HCT116 (cell line): Measurements from ENCODE around the gene SERGEF. TPM values are rescaled to one million over a fixed set of nuclear protein-coding genes. Genes with fewer than 3 reads are reported as not detected.

Experiments
- ATAC-seq: fragments of 200-7000 bp; cut with Tn5 transposase; 2 replicates; pipeline ENCODE4 v1.9.1; 2020; ENCODE audit warnings: mild to moderate bottlenecking, moderate library complexity
- BruUV-seq: library from RNA; stranded (reverse); fragments of 400-500 nt; replicated peaks from 2 replicates; lab custom pipeline; 2021; lab: Mats Ljungman, UMichigan
- CTCF ChIA-PET: fragments of 300-600 bp; sonication (Branson Sonifier 250); formaldehyde crosslinking; loops from one replicate; lab custom pipeline; 2021; ENCODE audit warnings: antibody characterized with exemption; lab: Charles Lee
- POLR2A ChIA-PET: fragments of 300-600, 350-600 bp; sonication (Branson Sonifier 250); formaldehyde crosslinking; loops from one replicate; lab custom pipeline; 2021; ENCODE audit warnings: antibody characterized with exemption; lab: Charles Lee
- RAD21 ChIA-PET, 2 experiments: fragments of 300-600 bp; sonication (Branson Sonifier 250); formaldehyde crosslinking; loops; one replicate each; lab custom pipeline; 2023; ENCODE audit warnings: low total read pairs in 2 of 2; ENCODE audit not compliant: uncharacterized antibody in 2 of 2, unreplicated experiment in 2 of 2, low non-redundant PET in 1 of 2; lab: Charles Lee
- DNase-seq: peaks from one replicate; pipeline ENCODE4 v3.0.0-alpha.2; 2010; ENCODE audit warnings: low read depth, low spot score
- H2AFZ ChIP-seq: fragments of 200-600 bp; shearing (Covaris generic), sonication (generic); 2 replicates; pipeline ENCODE4 v1.6.1; 2017; ENCODE audit warnings: low read depth, mixed run types, mixed read lengths, antibody characterized with exemption, low read length; ENCODE audit not compliant: poor library complexity, severe bottlenecking
- H3K27ac ChIP-seq: 2 replicates; pipeline ENCODE4 v1.5.1; 2012; ENCODE audit warnings: low read depth, low read length
- H3K27me3 ChIP-seq: fragments of 200-600 bp; sonication (generic); 2 replicates; pipeline ENCODE4 v1.6.1; 2016; ENCODE audit warnings: mixed run types, low read length, mixed read lengths; ENCODE audit not compliant: insufficient read depth
- H3K36me3 ChIP-seq, 2 experiments: fragments of 200-500 bp in 1 of 2; fragments of 200-600 bp in 1 of 2; sonication (Bioruptor generic) in 1 of 2; sonication (generic) in 1 of 2; 2 replicates each; pipeline versions ENCODE4 v1.5.1 to v1.6.1; 2014 to 2016; ENCODE audit warnings: low read length in 2 of 2, inconsistent platforms in 1 of 2, mixed read lengths in 1 of 2, mixed run types in 1 of 2; ENCODE audit not compliant: insufficient read depth in 2 of 2, control insufficient read depth in 1 of 2
- H3K4me1 ChIP-seq, 2 experiments: fragments of 200-600 bp in 1 of 2; sonication (generic) in 1 of 2; 2 replicates each; pipeline versions ENCODE4 v1.5.1 to v1.6.1; 2012 to 2017; ENCODE audit warnings: low read length in 2 of 2, inconsistent platforms in 1 of 2, mild to moderate bottlenecking in 1 of 2, mixed read lengths in 1 of 2, mixed run types in 1 of 2, moderate library complexity in 1 of 2; ENCODE audit not compliant: insufficient read depth in 2 of 2, control insufficient read depth in 1 of 2
- H3K4me2 ChIP-seq: fragments of 200-600 bp; sonication (generic); 2 replicates; pipeline ENCODE4 v1.6.1; 2017; ENCODE audit warnings: mixed run types, low read length, mixed read lengths
- H3K4me3 ChIP-seq, 2 experiments: fragments of 200-600 bp in 1 of 2; sonication (generic) in 1 of 2; replicated peaks in 1 of 2; 2 replicates each; pipeline ENCODE4 v1.5.1; 2011 to 2016; ENCODE audit warnings: low read length in 2 of 2, control low read depth in 1 of 2, low read depth in 1 of 2, mild to moderate bottlenecking in 1 of 2, mixed read lengths in 1 of 2, mixed run types in 1 of 2
- H3K79me2 ChIP-seq: fragments of 200-600 bp; sonication (generic); 2 replicates; pipeline ENCODE4 v1.6.1; 2017; ENCODE audit warnings: mild to moderate bottlenecking, mixed run types, low read length, moderate library complexity, mixed read lengths; ENCODE audit not compliant: insufficient read depth
- H3K9ac ChIP-seq: fragments of 200-600 bp; sonication (generic); 2 replicates; pipeline ENCODE4 v1.6.1; 2016; ENCODE audit warnings: low read length, mixed read lengths
- H3K9me2 ChIP-seq: fragments of 200-600 bp; sonication (generic), shearing (Covaris generic); 2 replicates; pipeline ENCODE4 v1.6.1; 2017; ENCODE audit warnings: mixed run types, mild to moderate bottlenecking, moderate library complexity; ENCODE audit not compliant: insufficient read depth
- H3K9me3 ChIP-seq, 2 experiments: fragments of 200-500 bp in 1 of 2; fragments of 200-600 bp in 1 of 2; sonication (Bioruptor generic) in 1 of 2; sonication (generic) in 1 of 2; 2 replicates each; pipeline ENCODE4 v1.6.1; 2014 to 2017; ENCODE audit warnings: low read length in 2 of 2, mixed read lengths in 2 of 2, inconsistent platforms in 1 of 2, low read depth in 1 of 2, mild to moderate bottlenecking in 1 of 2, mixed run types in 1 of 2, moderate library complexity in 1 of 2; ENCODE audit not compliant: control insufficient read depth in 1 of 2, insufficient read depth in 1 of 2
- H4K20me1 ChIP-seq: fragments of 200-600 bp; sonication (generic), shearing (Covaris generic); 2 replicates; pipeline ENCODE4 v1.6.1; 2017; ENCODE audit warnings: mixed run types, mild to moderate bottlenecking, moderate library complexity; ENCODE audit not compliant: insufficient read depth
- ATF3 ChIP-seq: IDR thresholded peaks from 2 replicates; pipeline ENCODE4 v1.6.1; 2012
- CBX3 ChIP-seq: IDR thresholded peaks from 2 replicates; pipeline ENCODE4 v1.6.1; 2012; ENCODE audit warnings: low read depth
- CEBPB ChIP-seq: IDR thresholded peaks from 2 replicates; pipeline ENCODE4 v1.6.1; 2012; ENCODE audit warnings: low read depth
- EGR1 ChIP-seq: IDR thresholded peaks from 2 replicates; pipeline ENCODE4 v1.6.1; 2012; ENCODE audit warnings: low read depth
- ELF1 ChIP-seq: IDR thresholded peaks from 2 replicates; pipeline ENCODE4 v1.6.1; 2012; ENCODE audit warnings: low read depth, borderline replicate concordance
- EZH2phosphoT487 ChIP-seq: fragments of 200-600 bp; IDR thresholded peaks from 2 replicates; pipeline ENCODE4 v1.6.1; 2018; ENCODE audit warnings: antibody characterized with exemption, borderline replicate concordance
- FOSL1 ChIP-seq: IDR thresholded peaks from 2 replicates; pipeline ENCODE4 v1.6.1; 2012; ENCODE audit warnings: low read depth
- POLR2A ChIP-seq: IDR thresholded peaks from 2 replicates; pipeline ENCODE4 v1.7.0; 2011; ENCODE audit warnings: borderline replicate concordance; ENCODE audit not compliant: insufficient read depth, insufficient read length; ENCODE audit errors: extremely low read depth
- POLR2AphosphoS5 ChIP-seq: IDR thresholded peaks from 2 replicates; pipeline ENCODE4 v1.6.1; 2011; ENCODE audit warnings: mild to moderate bottlenecking, low read depth, low read length, moderate library complexity
- RAD21 ChIP-seq: IDR thresholded peaks from 2 replicates; pipeline ENCODE4 v1.6.1; 2012; ENCODE audit warnings: low read depth, mild to moderate bottlenecking
- SIN3A ChIP-seq: IDR thresholded peaks from 2 replicates; pipeline ENCODE4 v1.6.1; 2012; ENCODE audit warnings: low read depth
- TCF7L2 ChIP-seq: IDR thresholded peaks from 2 replicates; pipeline ENCODE4 v1.7.0; 2011; ENCODE audit warnings: borderline replicate concordance, inconsistent platforms; ENCODE audit not compliant: insufficient read depth, insufficient read length; ENCODE audit errors: extremely low read depth
- YY1 ChIP-seq: IDR thresholded peaks from 2 replicates; pipeline ENCODE4 v1.6.1; 2011; ENCODE audit warnings: low read length, low read depth, moderate library complexity, mild to moderate bottlenecking; ENCODE audit not compliant: insufficient replicate concordance; ENCODE audit errors: extremely low read depth
- ZBTB33 ChIP-seq: IDR thresholded peaks from 2 replicates; pipeline ENCODE4 v1.6.1; 2011; ENCODE audit warnings: mild to moderate bottlenecking, low read length, moderate library complexity; ENCODE audit not compliant: insufficient replicate concordance; ENCODE audit errors: extremely low read depth
- ZFX ChIP-seq: fragments of 450-650 bp; IDR thresholded peaks from 2 replicates; pipeline ENCODE4 v1.6.1; 2017
- ZNF274 ChIP-seq: fragments of 200-500 bp; sonication (Bioruptor generic); IDR thresholded peaks from 2 replicates; pipeline ENCODE4 v1.6.1; 2014; ENCODE audit warnings: mild to moderate bottlenecking, low read depth, low read length, inconsistent platforms
- intact Hi-C: fragments of 100-400 bp; cut with micrococcal nuclease; formaldehyde crosslinking; loops from 2 replicates; pipeline ENCODE4 v1.10.0; 2022
- total RNA-seq: library from RNA; stranded (reverse); gene quantifications from one replicate; pipeline ENCODE4 v1.2.1, GENCODE V29; 2021; ENCODE audit not compliant: unreplicated experiment
- TF ChIP-seq, protein P1 (sequence below), 3 experiments: fragments of 200-600 bp in 1 of 3; sonication (generic) in 1 of 3; IDR thresholded peaks in 2 of 3; conservative IDR thresholded peaks in 1 of 3; 2 replicates each; pipeline ENCODE4 v1.5.1; 2012 to 2017; ENCODE audit warnings: low read depth in 2 of 3, low read length in 2 of 3, antibody characterized with exemption in 1 of 3, borderline replicate concordance in 1 of 3, control low read depth in 1 of 3, mild to moderate bottlenecking in 1 of 3, mixed read lengths in 1 of 3, mixed run types in 1 of 3, moderate library complexity in 1 of 3; ENCODE audit not compliant: insufficient read depth in 1 of 3

SERGEF gene
- total RNA-seq, 1 experiment from 2014 or later: 32.8 TPM

DNA sequence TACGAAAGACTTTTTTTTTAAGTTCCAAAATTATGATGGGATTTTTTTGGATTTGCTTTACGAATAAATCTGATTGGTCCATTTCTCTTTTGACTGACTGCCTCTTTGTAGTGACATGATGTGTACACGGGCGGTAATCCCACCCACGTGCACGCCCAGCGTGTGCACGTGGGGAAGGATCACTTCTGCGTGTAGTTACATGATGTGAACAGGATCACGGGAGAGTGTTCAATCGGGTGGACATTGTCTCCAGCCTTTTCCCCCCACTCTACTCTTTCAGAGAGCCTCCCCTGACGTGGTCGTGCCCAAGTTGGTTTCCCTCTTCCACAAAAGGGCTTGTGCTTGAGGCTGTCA is 235.1 kb downstream of the SERGEF start:
- DNase-seq (no peak), ATAC-seq (no peak)
- RAD21 ChIA-PET: no interaction called here
- POLR2A ChIA-PET: no interaction called here
- no peaks in the 10 kb centered on the region for H3K36me3 ChIP-seq
- CTCF ChIA-PET: no interaction called here
- no peaks in the 10 kb centered on the region for H3K4me1 ChIP-seq
- H3K27ac ChIP-seq: no peak overlapping the region
- no peaks in the 10 kb centered on the region for H3K9me2 ChIP-seq
- H3K9me3 ChIP-seq: no peaks in the 10 kb centered on the region
- H3K27me3 ChIP-seq: no peaks in the 10 kb centered on the region
- no peak overlapping the region for H3K9ac ChIP-seq
- intact Hi-C loops: no loop called here
- BruUV-seq: no TSS peak
- H3K4me3 ChIP-seq: no peak overlapping the region
- H2AFZ ChIP-seq: no peak overlapping the region
- no peaks in the 10 kb centered on the region for H3K79me2 ChIP-seq
- no peaks in the 10 kb centered on the region for H4K20me1 ChIP-seq
- TF ChIP-seq YY1 (no peak), SIN3A (no peak), RAD21 (no peak)
- no peak overlapping the region for H3K4me2 ChIP-seq

- Histone ChIP-seq H4K20me1 (no peaks in the 10 kb centered on the region), H3K4me3 (no peak overlapping the region), H3K9me3 (no peaks in the 10 kb centered on the region), H3K4me1 (no peaks in the 10 kb centered on the region), H3K36me3 (no peaks in the 10 kb centered on the region), H3K9ac (no peak overlapping the region), H3K27me3 (no peaks in the 10 kb centered on the region), H3K79me2 (no peaks in the 10 kb centered on the region), H2AFZ (no peak overlapping the region), H3K4me2 (no peak overlapping the region), H3K27ac (no peak overlapping the region), H3K9me2 (no peaks in the 10 kb centered on the region)
- no TSS peak for BruUV-seq
- DNase-seq: no peak
- ChIA-PET CTCF (no interaction called here), POLR2A (no interaction called here), RAD21 (no interaction called here)
- intact Hi-C loops: no loop called here
- ATAC-seq: no peak
- TF ChIP-seq POLR2AphosphoS5 (no peak), EZH2phosphoT487 (no peak), ZFX (no peak), YY1 (no peak), ZNF274 (no peak), CBX3 (no peak), EGR1 (no peak), ELF1 (no peak), RAD21 (no peak), SIN3A (no peak), FOSL1 (no peak), ZBTB33 (no peak), POLR2A (no peak), ATF3 (no peak), TCF7L2 (no peak), CEBPB (no peak)
- TF ChIP-seq, protein P1, sequence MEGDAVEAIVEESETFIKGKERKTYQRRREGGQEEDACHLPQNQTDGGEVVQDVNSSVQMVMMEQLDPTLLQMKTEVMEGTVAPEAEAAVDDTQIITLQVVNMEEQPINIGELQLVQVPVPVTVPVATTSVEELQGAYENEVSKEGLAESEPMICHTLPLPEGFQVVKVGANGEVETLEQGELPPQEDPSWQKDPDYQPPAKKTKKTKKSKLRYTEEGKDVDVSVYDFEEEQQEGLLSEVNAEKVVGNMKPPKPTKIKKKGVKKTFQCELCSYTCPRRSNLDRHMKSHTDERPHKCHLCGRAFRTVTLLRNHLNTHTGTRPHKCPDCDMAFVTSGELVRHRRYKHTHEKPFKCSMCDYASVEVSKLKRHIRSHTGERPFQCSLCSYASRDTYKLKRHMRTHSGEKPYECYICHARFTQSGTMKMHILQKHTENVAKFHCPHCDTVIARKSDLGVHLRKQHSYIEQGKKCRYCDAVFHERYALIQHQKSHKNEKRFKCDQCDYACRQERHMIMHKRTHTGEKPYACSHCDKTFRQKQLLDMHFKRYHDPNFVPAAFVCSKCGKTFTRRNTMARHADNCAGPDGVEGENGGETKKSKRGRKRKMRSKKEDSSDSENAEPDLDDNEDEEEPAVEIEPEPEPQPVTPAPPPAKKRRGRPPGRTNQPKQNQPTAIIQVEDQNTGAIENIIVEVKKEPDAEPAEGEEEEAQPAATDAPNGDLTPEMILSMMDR (IDR thresholded peaks at IDR 0.05 in 2 of 3, conservative IDR thresholded peaks at IDR 0.05 in 1 of 3; ENCODE audit: borderline replicate concordance in 1 of 3, insufficient read depth in 1 of 3, low read depth in 2 of 3, low read length in 2 of 3): no peak
These were observed 235.6 kb downstream of the SERGEF start for GRCh38 chr11:17777086-17777737.
